HG03280 (cell line): ENCODE measurements around the gene HEMGN.
A peak's percentile ranks its signal among the peaks of the same experiment; 100 is the strongest.
"Not testable (repeated sequence)": the region's sequence is repeated elsewhere in the genome, so short reads cannot be mapped to it uniquely, and the experiment has no call there.

Experiments
- ATAC-seq: cut with Tn5 transposase; IDR thresholded peaks from one replicate; pipeline ENCODE4 v1.9.1; 2021; ENCODE audit warnings: mild to moderate bottlenecking, moderate library complexity; ENCODE audit not compliant: unreplicated experiment

The HEMGN gene

DNA sequence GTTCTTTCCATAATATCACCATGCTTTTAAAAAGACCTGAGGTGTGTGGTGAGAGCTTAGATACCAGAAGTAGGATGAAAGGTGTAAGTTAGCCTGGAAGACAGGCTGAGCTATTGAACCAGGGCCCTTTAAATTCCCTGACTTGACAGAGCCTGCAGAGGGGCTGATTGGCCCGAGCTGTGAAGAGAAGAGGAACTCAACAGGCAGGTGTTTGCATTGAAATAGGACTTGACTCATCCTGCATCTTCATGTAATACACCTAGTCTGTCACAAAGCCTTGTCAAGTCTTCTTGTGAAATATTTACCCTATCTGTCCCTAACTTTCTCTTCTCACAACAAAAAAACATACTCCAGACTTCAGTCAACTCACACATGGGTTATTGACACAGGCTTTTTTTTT lies 28.5 kb upstream of the HEMGN start:
- no peak for ATAC-seq

DNA sequence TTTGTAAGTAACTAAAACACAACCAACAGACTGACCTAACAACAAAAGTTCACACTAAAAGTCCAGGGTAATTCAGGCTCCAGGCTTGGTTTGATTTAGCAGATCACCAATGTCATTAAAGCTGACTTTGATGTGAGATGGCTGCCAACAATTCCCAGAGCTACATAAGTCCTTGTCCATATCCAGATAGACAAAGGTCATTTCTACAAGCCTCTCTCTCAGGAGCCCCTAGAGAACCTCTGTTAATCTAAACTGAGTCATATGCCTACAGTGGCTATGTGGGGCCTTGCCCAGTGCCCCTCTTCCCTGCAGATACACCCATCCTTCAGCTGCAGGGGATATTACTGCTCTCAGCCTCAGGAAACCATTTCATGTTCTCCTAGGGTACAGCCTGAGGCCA lies 26.9 kb upstream of the HEMGN start:
- no peak for ATAC-seq

DNA sequence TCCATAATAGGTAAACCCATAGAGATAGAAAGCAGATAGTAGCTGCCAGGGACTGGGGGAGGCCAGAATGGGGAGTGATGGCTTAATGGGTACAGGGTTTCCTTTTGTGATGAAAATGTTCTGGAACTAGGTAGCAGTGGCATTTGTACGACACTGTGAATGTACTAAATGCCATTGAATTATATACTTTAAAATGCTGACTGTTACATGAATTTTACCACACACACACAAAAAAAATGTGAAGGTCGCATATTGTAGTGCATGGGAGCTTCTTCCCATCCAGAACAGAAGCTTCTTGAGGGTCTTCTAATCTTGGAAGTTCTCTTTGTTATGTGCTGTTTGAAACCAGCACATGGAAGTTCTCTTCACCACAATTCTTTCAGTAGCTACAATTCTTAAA lies 25.3 kb upstream of the HEMGN start:
- ATAC-seq = no peak

DNA sequence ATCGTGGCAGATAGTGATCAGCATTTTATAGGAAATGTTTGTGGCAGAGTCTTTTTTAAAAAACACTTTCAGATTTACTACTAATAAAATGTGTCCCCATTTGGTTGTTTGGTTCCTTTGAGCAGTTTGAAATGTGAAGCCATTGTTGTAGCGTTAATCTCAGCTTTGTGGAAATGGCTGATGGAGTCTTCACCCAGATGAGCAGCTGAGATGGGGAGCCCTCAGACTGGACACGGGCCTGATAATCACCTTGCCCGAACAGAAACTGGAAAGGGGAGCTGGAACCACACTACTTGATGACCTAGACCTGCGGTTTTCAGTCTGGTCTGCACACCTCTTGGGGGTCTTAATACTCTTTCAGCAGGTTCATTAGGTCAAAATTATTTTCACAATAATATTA lies 24.6 kb upstream of the HEMGN start:
- ATAC-seq = no peak

DNA sequence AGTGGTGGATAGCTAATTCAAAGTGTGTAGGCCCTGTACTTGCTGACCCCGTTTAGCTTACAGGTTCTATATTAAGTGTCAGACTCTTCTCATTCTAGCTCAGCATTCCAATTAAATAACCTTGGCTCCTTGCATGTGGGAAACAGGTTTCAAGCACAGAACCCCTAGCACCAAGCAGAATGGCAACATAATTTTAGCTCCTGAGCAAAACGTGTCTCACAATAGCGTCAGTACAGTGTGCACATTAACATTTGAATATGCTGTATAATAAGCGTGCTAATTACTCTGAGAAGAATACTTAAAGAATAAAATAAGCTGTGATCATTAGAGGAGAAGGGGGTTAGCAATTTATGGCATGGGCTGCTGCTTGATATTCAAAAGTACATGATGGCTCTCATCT lies 24.2 kb upstream of the HEMGN start:
- no peak for ATAC-seq

DNA sequence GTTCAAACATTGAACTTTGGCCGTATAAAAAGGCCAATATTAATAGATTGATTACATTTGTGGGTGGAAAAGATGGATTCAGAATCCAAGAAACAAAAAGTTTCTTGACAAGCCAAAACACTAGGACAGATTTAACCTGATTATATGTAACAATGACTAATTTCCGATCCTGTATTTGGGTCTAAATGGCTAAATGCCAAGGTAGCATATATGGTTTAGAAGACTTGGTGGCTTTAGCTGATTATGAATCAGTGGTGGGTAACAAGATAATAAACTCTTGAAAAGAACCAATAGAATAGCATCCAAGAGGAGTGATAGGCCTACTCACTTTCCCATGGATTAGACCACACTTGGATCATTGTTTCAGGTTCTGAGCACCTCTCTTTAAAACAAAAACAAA lies 23.4 kb upstream of the HEMGN start:
- ATAC-seq = no peak

DNA sequence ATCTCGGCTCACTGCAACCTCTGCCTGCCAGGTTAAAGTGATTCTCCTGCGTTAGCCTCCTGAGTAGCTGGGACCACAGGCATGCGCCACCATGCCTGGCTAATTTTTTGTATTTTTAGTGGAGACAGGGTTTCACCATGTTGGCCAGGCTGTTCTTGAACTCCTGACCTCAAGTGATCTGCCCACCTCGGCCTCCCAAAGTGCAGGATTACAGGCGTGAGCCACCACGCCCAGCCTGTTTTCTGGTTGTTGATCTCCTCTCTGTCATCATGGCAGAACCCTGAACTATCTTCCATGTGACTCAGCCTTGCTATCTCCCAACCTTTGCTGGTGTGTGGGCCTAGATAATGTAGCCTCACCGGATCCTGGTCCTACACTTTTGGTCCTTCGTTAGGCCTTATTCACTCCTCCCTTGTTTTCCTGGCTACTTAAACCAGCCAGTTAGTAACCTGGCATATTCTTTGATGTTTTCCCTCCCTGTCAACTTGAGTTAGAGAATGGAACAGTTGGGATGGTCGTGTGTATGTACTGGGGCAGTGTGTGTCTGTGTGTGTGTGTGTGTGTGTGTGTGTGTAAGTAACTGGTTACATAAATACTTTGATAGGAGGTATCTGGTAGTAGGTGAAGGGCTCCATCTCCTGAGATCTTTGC lies 22.8 kb upstream of the HEMGN start:
- ATAC-seq = not testable (repeated sequence)

DNA sequence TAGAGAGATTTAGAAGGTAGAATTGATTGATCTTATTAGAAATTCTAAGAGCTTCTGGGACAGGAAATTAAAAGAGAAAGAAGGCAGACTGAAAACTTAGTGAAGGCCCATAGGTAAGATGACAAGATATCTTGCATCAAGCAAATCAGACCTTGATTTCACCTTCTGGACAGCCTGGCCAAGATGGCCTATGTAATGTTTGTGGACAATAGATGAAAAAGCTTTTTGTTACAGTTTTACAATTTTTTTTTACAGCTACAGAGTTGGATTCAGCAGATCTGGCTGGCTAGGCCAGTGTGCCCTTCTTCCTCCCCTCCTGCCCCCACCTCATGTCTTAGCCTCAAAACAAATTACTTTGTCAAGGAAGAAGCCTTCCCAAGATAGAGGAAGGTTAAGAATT lies 21.6 kb upstream of the HEMGN start:
- ATAC-seq = no peak

DNA sequence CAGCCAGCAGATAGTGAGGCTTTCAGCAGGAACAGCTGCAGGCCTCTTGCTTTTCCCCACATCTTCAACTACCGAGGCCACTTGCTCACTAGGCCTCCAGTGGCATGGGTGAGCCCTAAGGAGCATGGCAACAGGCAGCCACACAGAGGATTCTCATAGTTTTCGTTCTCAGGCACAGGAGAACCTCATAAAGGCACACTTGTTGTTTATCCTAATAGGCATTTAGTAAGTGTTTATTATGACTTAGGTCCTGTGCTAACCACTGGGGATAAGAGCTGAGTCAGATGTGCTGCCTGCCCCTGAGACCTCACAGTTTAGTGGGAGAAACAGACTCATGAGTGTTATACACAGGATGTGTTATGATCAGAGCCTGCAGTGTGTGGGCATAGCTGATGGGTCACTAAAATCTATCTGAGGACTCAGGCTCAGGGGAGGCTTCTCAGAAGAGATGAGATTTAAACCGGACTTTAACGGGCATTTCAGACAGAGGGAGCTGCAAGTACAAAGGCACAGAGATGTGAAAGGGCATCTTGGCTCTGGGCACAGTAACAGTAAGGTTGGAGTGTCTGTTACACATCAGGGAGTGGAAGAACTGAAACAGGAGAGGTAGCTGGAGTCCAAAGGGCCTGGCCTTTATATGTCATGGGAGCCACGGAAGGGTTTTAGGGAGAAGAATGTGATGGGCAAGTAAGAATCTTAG lies 21.0 kb upstream of the HEMGN start:
- no peak for ATAC-seq

DNA sequence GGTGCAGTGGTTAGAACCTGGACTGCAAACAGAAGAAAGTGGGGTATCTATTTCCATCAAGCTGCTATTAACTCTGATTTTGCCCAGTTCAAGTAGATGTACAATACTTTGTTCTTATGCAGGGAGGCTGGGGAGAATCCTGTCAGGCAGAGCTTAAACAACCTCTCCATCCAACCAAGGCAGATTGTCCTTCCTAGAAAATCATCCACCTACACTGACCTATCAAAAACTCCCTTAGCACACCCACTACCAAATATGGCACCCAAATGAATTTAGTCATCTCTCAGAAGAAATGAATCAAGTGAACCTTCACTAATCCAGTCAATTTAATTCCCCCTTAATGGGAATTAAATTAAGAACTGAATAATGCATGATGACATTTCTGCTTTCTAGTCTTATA lies 18.4 kb upstream of the HEMGN start:
- ATAC-seq = no peak

DNA sequence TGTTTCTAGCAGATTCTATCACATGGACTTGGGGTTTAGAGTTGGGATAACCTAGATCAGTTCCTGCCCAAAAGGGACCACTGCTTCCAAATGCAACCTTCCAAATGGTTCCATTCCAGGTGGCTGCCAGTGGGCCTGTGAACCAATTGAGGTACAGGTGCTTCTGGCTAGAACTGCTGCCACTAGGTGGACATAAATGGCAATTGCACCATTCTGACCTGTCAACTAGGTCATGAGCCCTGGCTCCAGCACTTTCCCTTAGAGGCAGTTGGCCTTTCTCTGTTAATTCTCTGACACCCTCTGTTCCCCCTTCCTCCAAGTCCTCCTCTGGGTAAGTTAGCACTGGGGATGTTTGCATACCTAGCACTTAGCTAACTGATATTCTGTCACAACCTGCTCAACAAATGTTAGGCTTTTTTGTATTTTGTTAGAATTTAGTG lies 16.6 kb upstream of the HEMGN start:
- ATAC-seq = peak; percentile 83

DNA sequence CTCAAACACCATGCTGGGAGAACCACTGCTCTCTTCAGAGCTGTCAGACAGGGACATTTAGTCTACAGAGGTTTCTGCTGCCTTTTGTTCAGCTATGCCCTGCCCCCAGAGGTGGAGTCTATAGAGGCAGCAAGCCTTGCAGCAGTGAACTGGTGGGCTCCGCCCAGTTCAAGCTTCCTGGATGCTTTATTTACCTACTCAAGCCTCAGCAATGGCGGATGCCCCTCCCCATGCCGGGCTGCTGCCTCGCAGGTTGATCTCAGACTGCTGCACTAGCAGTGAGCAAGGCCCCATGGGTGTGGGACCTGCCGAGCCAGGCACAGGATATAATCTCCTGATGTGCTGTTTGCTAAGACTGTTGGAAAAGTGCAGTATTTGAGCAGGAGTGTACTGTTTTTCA lies 12.9 kb upstream of the HEMGN start:
- not testable (repeated sequence) for ATAC-seq

DNA sequence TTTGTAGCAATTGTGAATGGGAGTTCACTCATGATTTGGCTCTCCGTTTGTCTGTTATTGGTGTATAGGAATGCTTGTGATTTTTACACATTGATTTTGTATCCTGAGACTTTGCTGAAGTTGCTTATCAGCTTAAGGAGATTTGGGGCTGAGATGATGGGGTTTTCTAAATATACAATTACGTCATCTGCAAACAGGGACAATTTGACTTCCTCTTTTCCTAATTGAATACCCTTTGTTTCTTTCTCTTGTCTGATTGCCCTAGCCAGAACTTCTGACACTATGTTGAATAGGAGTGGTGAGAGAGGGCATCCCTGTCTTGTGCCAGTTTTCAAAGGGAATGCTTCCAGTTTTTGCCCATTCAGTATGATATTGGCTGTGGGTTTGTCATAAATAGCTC lies 9.1 kb upstream of the HEMGN start:
- ATAC-seq = not testable (repeated sequence)

DNA sequence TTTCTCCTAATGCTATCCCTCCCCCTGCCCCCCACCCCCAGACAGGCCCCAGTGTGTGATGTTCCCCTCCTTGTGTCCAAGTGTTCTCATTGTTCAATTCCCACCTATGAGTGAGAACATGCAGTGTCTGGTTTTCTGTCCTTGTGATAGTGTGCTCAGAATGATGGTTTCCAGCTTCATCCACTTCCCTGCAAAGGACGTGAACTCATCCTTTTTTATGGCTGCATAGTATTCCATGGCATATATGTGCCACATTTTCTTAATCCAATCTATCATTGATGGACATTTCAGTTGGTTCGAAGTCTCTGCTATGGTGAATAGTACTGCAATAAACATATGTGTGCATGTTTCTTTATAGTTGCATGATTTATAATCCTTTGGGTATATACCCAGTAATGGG lies 7.5 kb upstream of the HEMGN start:
- not testable (repeated sequence) for ATAC-seq

DNA sequence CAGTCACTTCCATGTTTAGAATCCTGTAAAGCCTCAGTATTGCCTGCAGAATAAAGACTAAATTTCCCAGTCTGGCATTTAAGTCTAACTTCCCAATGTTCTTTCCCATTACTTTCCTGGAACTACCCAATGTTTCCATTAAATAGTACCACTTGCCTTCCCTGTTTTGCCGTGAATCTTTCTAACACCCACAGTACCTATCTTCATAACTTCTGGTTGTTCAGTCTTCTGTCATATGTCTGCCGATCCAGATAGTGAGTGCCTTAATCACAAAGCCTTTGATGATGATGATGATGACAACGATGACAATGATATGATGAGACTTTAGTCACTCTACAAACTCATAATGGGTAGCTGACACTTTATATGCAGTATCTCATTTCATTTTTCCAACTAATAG lies 6.6 kb upstream of the HEMGN start:
- no peak for ATAC-seq

DNA sequence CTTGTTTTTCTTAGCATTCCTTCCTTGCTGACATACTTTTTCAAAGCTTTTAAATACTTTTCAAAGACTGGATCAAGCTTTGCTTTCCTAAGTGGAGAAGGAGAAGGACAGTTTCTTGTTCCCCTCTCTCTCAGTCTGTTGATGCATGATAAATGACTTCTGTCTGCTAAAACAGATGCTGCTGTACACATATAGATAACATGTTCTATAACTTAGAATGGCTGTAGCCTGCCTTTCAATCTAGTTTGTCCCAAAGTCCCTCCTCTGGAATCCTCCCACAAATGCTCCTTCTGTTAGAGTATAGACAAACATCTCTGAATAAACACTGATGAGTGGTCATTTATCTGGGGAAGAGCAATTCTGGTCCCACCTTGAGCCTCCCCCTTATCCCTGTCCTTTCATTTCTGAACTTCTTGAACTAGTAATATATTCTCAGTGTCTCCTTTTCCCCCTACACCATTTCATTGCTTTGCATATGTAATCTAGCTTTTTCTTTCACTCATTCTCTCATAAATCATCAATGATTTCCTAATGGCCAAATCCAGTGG lies 5.4 kb upstream of the HEMGN start:
- no peak for ATAC-seq

DNA sequence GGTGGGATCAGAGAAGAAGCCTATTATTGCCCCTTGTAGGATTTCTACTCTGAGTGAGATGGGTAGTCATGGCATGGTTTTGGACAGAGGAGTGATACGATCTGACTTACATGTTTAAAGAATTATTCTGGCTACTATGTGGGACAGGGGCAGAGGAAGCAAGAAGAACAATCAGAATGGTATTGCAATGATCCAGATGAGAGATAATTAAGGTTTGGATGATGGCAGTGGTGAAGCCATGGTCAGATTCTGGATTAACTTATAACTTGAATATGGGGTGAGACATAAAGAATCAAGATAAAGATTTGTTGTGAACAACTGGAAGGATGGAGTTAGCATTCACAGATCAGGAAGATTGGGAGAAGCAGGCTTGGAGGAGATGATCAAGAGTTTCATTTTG lies 3.4 kb upstream of the HEMGN start:
- no peak for ATAC-seq

DNA sequence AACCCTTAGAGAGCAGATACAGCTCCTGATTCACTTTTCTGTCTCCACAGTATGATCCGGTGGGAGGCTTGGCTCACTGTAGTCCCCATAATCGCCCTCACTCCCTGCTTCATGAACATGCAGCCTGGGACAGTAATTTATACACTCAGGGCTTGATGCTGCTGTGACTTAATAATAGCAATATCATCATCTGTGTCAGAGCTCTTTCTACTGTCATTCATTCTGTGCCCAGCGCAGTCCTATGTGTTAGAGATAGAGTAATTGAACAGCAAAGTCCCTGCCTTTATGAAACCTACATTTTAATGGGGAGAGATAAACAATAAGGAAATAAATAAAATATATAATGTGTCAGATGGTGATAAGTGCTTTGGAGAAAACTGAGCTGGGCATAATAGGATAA lies 2.8 kb upstream of the HEMGN start:
- no peak for ATAC-seq

DNA sequence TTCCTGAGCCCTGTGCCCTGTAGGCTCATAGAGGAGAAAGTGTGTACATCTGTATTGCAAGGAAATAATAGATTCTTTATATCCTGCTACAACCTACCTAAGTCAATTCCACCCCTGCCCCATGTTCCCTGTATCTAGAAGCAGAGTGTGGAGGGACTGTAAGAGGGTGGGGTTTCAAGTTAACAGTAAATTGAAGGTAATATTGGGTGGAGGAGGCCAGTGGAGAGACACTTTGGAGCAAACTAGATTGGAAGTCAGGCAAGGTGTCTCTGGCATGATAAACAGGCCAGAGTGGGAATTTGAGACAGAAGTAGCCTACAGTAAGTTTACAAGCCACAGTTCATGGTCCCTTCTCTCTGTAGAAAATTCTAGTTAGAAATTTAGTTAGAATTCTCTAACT lies 2.3 kb upstream of the HEMGN start:
- ATAC-seq = no peak

DNA sequence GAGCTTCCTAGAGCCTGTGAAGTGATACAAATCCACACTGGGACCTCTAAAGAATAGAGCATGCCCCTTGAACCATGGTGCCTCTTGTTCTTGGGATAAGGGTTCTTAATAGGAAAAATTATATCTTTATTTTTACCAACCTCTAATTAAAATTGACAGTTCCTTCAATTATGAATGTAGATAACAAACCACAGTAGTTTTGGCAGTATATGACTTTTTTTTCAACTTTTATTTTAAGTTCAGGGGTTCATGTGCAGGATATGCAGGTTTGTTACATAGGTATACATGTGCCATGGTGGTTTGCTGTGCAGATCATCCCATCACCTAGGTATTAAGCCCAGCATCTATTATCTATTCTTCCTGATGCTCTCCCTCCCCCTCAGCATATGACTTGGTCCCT lies 974 bp downstream of the HEMGN start:
- ATAC-seq = no peak

DNA sequence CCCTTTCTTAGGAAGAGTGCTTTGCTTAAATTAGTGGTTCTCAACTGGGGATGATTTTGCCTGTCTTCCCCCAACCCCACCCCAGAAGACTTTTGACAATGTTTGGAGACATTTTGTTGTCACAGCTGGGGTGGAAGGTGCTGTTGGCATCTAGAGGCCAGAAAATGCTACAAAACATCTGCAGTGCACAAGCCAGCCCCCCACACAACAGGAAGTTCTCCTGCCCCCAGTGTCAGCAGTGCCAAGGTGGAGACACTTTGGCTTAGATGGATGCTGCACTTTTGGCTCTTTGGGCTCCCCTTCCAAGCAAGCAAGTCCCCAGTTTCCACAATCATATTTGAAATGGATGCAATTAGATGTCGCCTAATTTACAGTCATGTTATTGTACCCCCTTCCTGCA lies 2.7 kb downstream of the HEMGN start:
- no peak for ATAC-seq

DNA sequence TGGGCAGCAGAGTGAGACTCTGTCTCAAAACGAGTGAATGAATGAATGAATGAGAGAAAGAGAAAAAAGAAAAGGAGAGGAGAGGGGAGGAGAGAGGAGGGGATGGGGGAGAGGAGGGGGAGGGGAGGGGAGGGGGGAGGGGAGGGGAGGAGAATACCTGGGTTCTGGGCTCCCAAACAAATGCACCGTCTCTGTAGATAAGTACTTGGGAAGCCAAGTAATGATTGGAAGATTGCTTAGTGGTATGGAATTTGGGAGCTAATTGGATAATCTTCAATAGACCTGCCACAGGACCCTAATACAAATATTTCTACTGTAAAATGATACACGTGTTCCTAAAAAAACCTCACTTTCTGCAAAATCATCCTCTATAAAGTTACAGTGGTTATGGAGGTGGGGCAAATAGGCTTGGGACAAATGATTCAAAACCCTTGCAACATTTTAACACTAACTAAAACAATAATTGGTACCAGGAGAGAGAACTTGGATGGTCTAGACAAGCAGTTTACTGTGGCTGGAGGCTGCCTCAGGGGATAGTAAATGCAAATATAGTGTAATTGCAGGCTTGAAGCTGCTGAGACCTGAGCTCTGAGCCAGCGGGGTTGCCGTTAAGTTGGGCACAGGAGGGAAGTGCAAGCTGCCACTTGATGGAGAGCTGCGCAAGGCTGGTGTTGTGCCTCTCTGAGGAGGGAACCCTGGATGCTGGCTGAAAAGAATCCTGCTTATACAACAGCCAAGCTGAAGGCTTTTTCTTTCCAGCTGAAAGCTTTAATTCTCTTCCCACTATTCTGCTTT lies 3.5 kb downstream of the HEMGN start:
- no peak for ATAC-seq
